C4-2B (cell line): ENCODE measurements around the gene RAB5A.
"Not testable (repeated sequence)": the region's sequence is repeated elsewhere in the genome, so short reads cannot be mapped to it uniquely, and the experiment has no call there.

Experiments
- H3K27ac ChIP-seq: fragments of 450-650 bp; 2 replicates; pipeline ENCODE4 v1.5.1; 2017
- ZFX ChIP-seq: fragments of 450-650 bp; IDR thresholded peaks from 2 replicates; pipeline ENCODE4 v1.6.1; 2017
- TF ChIP-seq, protein P1 (sequence below): fragments of 450-650 bp; conservative IDR thresholded peaks from 2 replicates; pipeline ENCODE4 v1.5.1; 2017; ENCODE audit warnings: mild to moderate bottlenecking

The RAB5A gene

DNA sequence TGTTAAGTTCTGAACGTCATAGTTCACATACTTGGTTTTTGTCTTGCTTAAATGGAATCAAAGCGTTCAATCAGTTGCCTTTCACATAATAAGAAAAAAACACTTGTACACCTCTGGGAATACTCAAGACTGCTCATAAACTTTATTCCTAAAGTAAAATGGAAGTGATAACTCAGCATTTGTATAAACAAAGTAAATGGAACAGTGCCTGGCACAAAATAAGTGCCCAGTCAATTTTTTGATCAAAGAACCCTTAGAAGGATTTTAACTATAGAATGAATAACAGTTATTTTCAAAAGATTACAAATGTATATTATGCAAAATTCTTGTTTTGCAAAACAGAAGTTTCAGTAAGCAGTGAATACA, 1.3 kb downstream of the RAB5A start:
- H3K27ac ChIP-seq, result peak overlapping the region; percentile 87
- TF ChIP-seq, protein P1, sequence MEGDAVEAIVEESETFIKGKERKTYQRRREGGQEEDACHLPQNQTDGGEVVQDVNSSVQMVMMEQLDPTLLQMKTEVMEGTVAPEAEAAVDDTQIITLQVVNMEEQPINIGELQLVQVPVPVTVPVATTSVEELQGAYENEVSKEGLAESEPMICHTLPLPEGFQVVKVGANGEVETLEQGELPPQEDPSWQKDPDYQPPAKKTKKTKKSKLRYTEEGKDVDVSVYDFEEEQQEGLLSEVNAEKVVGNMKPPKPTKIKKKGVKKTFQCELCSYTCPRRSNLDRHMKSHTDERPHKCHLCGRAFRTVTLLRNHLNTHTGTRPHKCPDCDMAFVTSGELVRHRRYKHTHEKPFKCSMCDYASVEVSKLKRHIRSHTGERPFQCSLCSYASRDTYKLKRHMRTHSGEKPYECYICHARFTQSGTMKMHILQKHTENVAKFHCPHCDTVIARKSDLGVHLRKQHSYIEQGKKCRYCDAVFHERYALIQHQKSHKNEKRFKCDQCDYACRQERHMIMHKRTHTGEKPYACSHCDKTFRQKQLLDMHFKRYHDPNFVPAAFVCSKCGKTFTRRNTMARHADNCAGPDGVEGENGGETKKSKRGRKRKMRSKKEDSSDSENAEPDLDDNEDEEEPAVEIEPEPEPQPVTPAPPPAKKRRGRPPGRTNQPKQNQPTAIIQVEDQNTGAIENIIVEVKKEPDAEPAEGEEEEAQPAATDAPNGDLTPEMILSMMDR, result no peak
- TF ChIP-seq ZFX, result no peak

DNA sequence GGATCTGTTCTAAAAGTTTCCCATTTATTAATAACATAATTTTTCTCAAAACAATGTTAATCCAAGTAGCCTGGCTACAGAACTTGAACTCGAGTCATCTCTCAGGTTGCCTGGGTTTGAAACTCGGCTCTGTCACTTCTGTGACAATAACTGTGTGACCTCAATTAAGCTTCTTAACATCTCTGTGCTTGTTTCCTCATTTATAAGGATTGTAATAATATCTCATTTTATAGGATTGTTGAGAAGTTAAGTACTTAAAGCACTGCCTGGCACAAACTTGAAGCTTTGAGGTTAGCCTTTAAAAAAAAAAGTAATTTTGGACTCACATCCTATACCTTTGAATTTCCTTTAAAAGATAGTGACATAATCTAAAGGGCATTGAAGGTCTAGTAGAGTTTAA, 3.4 kb downstream of the RAB5A start:
- no peak overlapping the region for H3K27ac ChIP-seq
- TF ChIP-seq, protein P1, result no peak
- TF ChIP-seq ZFX, result no peak

DNA sequence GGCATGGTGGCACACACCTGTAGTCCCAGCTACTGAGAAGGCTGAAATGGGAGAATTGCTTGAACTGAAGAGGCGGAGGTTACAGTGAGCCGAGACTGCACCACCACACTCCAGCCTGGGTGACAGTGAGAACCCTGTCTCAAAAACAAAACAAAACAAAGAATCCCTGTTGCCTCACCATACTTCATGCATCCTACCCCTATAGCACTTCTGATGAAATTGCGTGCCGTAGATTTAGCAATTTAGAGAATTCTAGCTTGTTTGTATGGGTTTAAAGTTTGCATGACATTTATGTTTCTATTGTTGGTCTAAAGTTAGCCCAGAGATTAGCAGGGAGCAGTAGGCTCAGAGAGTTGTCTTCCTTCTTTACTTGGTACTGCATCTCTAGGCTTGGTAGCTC, 7.8 kb downstream of the RAB5A start:
- no peak overlapping the region for H3K27ac ChIP-seq
- TF ChIP-seq, protein P1, result no peak
- no peak for TF ChIP-seq ZFX

DNA sequence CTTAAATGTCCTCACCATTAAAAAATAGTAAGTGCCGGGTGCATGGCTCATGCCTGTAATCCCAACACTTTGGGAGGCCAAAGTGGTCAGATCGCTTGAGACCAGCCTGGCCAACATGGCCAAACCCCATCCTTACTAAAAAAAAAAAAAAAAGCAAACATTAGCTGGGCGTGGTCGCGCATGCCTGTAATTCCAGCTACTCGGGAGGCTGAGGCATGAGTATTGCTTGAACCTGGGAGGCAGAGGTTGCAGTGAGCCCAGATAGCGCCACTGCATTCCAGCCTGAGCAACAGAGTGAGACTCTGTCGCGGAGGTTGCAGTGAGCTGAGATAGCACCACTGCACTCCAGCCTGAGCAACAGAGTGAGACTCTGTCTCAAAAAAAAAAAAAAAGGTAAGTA, 10.5 kb downstream of the RAB5A start:
- not testable (repeated sequence) for H3K27ac ChIP-seq

DNA sequence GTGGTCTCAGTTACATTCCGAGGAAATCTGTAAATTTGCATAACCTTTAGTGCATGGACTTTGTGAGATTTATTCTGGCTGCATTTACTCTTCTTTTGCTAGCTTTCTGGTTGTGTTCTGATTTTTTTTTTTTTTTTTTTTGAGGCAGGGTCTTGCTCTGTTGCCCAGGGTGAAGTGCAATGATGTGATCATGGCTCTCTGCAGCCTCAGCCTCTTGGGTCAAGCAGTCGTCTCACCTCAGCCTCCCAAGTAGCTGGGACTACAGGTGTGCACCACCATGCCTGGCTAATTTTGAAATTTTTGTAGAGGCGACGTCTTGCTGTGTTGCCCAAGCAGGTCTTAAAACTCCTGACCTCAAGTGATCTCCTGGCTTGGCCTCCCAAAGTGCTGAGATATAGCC, 12.6 kb downstream of the RAB5A start:
- H3K27ac ChIP-seq, result no peak overlapping the region

DNA sequence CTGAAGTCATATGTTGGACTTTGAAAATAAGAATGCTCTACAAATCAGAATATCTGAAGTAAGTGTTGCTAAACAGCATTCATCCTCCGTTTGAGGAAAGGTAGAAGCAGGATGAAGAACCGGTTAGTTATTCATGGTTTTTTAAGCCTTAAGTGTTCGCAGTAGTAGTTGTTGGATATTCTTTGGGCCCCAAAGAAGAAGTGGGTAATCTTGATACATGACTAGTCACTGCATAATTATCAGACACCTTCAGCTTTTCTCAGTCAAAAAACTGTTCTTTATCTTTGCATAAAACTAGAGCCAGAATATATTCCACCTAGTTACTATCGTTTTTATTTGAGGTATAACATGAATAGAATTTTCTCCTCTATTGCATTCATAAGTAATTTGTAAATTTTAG, 13.8 kb downstream of the RAB5A start:
- TF ChIP-seq, protein P1, result no peak
- no peak for TF ChIP-seq ZFX
- no peak overlapping the region for H3K27ac ChIP-seq

More for the DNA sequence above, 12.6 kb downstream of the RAB5A start:
- TF ChIP-seq, protein P1, result no peak
- no peak for TF ChIP-seq ZFX

DNA sequence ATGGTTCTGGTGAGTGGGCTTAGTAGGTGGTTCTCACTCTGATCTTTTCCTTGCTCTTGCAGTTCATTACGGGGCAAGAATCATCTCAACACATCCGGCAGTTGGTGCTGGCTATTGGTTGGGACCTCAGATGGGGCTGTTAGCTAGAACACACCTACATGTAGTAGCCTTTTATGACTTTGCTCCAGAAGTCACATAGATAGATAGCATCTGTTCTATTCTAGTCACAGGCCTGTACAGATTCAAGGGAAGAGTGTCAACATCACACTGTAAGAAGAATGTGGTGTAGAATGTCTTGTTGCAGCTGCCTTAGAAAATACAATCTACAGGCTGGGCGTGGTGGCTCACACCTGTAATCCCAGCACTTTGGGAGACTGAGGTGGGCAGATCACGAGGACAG, 15.1 kb downstream of the RAB5A start:
- H3K27ac ChIP-seq, result no peak overlapping the region
- no peak for TF ChIP-seq ZFX
- TF ChIP-seq, protein P1, result no peak

DNA sequence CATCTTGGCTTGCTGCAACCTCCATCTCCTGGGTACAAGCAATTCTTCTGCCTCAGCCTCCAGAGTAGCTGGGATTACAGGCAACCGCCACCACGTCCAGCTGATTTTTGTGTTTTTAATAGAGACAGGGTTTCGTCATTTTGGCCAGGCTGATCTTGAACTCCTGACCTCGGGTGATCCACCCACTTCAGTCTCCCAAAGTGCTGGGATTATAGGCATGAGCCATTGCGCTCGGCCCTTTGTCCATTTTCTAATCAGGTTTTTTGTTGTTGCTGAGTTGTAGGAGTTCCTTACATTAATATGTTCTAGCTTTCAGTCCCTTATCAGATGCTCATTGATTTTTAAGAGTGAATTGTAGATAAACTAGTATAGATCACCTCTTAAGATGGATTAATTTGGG, 20.3 kb downstream of the RAB5A start:
- TF ChIP-seq, protein P1, result no peak
- no peak for TF ChIP-seq ZFX
- no peak overlapping the region for H3K27ac ChIP-seq
